CD4-positive, alpha-beta T cell treated with Interleukin-1 beta for 1 hour (primary cell): ENCODE data around the gene GALP.
"Not testable (repeated sequence)": the region's sequence is repeated elsewhere in the genome, so short reads cannot be mapped to it uniquely, and the experiment has no call there.

Experiments used
- DNase-seq, 2 donors: peaks; one replicate each; pipeline ENCODE4 v3.0.0-alpha.2; 2020 to 2022

The GALP gene

DNA sequence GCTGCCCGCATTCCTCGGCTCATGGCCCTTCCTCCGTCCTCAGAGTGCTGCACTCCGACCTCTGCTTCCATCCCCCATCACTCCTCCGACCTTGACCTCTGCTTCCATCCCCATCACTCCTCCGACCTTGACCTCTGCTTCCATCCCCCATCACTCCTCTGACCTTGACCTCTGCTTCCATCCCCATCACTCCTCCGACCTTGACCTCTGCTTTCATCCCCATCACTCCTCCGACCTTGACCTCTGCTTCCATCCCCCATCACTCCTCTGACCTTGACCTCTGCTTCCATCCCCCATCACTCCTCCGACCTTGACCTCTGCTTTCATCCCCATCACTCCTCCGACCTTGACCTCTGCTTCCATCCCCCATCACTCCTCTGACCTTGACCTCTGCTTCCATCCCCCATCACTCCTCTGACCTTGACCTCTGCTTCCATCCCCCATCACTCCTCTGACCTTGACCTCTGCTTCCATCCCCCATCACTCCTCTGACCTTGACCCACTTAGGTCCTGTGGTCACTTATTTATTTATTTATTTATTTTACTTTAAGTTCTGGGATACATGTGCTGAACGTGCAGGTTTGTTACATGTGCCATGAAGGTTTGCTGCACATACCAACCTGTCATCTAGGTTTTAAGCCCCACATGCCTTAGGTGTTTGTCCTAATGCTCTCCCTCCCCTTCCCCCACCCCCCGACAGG lies 26.7 kb upstream of the GALP start:
- not testable (repeated sequence) for DNase-seq

DNA sequence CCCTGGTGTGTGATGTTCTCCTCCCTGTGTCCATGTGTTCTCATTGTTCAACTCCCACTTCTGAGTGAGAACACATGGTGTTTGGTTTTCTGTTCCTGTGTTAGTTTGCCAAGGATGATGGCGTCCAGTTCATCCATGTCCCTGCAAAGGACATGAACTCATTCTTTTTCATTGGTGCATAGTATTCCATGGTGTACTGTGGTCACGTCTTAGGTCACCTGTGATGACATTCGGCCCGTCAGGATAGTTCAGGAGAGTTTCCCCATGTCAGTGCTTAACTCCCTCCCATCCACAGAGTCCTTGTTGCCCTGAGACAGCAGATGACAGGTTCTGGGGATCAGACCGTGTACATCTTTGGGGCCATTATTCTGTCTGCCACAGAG lies 26.2 kb upstream of the GALP start:
- DNase-seq, result no peak

DNA sequence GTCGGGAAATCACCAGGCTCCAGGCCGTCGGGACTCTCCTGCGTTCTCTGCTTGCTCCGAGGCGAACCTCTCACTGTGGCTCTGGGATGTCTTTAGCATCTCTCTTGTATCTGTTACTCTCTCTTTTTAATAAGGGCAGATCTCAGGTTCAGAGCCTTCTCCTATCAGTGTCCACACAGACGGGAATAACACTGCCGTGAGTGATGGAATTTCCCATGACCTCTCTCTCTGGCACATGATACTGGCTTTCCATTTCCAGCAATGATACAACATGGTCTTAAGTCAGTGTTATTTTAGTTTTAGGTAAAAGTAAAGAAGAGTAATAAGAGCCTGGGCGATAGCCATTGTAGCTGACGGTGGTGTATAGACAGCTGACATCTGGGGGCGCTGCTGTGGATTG lies 25.4 kb upstream of the GALP start:
- no peak for DNase-seq

DNA sequence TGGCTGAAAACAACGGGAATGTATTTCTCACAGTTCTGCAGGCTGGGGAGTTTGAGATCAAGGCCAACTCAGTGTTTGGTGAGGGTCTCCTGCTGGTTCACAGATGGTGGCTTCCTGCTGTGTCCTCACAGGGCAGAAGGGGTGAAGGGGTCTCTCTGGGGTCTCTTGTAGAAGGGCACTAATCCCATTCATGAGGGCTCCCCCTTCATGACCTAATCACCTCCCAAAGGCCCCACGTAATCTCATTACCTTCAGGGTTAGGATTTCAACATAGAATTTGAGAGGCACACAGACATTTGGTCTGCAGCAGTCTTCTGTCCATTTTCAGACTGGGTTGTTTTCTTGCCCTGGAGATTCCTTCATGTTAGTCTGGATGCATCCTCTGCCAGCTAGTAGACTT lies 23.2 kb upstream of the GALP start:
- DNase-seq, result no peak

DNA sequence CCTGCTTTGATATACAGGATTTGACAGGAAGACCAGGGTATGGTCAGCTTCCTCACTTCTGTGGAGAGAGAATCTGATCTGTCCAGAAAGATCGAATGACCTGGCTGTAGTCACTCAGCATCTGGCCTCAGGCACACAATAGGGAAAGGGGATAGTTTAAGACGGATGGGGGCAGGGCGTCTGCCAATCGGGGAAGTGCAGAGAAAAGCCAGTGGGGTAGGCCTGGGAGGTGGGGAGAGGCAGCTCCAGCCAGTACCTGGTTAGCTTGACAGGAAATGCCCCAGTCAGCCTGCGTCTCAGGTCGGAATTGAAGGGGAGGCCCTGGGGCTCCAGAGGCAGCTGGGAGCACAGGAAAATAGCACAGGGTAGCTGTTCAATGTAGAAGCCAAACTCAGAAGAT lies 22.3 kb upstream of the GALP start:
- DNase-seq, result no peak

DNA sequence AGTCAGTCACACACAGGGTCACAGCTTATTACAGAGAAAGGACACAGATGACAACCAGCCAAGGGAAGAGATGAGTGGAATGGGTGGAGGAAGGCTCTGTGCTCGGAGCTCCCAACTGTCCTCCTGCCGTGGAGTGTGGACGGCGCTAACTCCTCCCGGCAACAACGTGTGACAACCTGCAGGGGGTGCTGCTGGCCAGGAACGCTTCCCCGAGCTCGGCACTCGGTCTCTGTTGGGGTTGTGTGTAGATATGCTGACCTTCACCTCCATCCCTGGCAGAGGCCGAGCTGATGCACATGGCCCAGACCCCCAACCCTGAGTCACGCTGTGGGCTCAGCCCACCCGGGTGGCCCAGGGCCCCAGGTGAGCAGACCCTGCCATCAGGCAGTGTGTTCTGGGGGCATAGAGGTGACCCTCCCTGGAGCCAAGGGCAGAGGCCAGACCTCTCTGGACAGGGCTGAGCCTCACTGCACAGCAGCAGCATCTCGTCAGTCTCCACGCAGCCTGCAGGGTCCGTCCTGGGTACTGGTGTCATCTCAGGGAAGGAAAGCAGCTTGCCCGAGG lies 20.6 kb upstream of the GALP start:
- no peak for DNase-seq

DNA sequence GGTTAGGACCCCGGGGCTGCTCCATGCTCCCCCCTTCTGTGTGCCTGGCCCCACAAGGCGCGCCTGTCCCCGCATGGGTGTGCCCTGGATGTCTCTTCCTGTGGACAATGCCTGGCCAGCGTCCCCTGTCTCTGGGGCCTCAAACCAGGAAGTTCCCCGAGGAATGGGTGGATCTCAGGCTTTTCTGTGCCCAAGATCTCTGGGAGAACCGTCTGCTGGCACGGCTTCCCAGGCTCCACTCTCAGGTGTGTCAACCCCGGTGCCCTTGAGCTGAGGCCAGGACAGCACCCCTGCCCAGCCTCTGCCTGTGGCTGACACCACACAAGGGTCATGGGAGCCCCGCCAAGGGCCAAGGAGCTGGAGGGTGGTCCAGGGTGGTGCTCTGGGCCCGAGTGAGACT lies 19.0 kb upstream of the GALP start:
- DNase-seq, result no peak

DNA sequence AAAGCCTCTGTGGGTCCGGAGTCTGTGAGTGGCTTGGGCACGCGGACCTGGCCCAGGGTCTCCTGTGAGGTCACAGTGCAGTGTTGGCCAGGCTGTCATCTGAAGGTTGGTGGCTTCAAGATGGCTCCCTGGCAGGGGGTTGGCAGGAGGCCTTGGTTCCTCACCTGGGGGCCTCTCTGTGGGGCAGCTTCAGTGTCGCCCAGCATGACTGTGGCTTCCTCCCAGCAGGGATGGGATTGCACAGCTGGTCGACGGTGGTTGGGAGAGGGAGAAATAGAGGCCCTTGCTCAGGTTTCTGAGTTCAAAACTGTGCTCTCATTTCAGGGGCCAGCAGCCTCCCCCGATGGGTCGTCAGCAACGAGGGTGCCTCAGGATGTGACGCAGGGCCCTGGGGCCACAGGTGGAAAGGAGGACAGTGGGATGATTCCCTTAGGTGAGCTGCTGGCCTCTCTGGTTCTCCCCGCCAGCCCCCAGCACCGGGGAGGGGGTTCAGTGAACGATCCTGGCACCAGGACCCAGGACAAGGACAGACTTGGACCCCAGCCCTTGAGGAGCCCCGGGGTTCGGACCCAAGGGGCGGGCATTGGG lies 17.5 kb upstream of the GALP start:
- no peak for DNase-seq

DNA sequence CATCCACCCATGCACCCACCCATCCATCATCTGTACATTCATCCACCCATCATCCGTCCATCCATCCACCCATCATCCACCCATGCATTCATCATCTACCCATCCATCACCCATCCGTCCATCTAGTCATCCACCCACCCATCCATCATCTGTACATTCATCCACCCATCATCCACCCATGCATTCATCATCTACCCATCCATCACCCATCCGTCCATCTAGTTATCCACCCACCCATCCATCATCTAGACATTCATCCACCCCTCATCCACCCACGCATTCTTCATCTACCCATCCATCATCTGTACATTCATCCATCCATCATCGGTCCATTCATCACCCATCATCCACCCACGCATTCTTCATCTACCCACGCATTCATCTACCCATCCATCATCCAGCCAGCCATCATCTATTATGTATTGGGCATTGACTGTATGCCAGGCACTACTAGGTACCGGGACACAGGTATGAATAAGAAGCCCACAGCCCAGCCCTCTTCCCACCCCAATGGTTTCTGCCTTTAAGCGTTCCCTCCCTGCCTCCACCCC lies 16.7 kb upstream of the GALP start:
- DNase-seq, result no peak

DNA sequence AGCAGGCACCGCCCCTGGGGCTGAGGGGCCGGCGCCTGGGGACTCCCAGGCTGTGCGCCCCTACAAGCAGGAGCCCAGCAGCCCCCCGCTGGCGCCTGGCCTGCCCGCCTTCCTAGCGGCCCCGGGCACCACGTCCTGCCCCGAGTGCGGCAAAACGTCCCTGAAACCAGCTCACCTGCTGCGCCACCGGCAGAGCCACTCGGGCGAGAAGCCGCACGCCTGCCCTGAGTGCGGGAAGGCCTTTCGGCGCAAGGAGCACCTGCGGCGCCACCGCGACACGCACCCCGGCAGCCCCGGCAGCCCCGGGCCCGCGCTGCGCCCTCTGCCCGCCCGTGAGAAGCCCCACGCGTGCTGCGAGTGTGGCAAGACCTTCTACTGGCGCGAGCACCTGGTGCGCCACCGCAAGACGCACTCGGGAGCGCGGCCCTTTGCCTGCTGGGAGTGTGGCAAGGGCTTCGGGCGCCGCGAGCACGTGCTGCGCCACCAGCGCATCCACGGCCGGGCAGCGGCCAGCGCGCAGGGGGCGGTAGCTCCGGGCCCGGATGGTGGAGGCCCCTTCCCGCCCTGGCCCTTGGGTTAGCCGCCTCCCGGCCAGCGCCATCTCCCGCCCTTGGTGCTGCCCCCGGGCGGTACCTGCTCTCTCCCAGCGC lies 16.1 kb upstream of the GALP start:
- no peak for DNase-seq

DNA sequence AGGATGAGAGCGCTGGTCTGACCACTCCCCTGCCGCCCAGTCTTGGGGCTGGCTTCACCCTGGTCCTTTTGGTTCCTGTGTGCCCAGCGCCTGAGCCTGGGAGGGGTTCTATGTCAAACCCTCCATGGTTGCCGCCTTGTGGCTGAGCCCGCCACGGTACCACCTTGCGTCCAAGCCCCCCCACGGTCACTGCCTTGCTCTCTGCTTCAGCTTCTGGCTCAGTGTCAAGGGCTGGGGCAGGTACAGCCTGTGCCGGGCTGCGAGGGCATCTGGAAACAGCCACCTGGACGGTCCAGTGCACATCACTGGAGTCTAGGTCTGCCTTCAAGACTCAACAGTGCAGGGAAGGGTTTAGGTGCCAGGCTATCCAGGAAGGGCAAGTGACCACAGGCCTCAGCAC lies 14.3 kb upstream of the GALP start:
- DNase-seq, result no peak

DNA sequence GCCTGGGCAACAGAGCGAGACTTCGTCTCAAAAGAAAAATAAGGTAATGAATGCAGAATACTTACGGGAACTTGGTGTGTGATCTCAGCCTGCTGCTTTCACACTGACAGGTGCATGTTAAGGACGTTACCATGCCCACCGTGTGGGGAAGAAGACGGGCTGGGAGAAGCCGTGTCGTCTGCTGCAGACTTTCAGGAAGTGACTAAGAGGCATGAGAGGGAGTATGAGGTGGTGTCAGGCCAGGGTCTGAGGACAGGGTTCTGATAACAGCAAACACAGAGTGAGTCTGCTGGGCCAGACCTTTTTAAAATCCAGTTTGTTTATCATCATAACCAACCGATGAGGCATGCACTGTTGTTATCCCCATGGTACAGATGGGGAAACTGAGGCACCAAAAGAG lies 13.6 kb upstream of the GALP start:
- DNase-seq, result no peak

DNA sequence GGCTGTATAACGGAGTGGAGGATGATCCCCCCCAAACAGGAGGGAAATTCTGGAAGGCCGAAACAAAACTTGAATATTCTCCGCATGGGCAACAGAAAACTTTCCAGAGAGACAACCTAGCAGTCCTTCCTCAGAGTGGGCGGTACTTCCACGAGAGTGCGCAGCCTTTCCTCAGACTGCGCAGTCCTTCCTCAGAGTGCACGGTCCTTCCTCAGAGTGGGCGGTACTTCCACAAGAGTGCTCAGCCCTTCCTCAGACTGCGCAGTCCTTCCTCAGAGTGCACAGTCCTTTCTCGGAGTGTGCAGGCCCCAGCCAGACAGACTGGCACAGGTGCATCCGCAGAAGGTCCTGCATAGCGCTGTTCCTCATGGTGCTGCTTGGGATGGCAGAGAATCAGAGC lies 12.7 kb upstream of the GALP start:
- no peak for DNase-seq

DNA sequence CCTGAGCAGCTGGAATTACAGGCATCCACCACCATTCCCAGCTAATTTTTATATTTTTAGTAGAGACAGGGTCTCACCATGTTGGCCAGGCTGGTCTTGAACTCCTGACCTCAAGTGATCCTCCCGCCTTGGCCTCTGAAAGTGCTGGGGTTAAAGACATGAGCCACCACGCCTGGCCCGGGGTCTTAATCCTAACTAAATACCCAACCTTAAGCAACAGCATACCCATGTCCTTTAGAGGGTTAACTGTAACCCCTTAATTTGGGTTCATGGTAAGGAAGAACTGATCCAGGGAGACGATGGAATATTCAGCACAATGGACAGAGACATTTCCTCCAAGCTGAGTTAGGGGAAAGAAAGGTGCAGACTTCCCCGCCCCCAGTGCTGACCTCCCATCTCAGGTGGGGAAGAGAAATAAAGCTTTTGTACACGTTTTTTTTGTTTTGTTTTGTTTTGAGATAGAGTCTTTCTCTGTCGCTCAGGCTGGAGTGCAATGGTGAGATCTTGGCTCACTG lies 8.7 kb upstream of the GALP start:
- DNase-seq, result no peak

DNA sequence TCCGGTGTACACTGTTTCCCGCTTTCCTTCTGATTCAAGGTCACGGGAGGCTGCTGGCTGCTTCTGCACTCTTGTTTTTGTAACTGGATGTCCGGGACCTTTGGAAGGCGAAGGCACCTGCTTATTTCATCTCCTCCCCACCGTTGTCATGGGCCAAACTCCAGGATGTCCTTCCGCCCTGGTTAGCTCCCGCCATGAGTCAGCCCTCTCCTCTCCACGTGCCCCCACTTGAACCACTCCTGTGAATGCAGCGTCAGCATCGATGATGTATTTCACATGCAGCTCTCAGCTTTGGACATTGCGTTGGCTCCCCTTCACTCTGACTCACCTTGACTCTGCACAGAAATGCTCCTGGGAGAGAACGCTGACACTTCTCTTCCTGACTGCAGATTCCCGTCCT lies 5.5 kb upstream of the GALP start:
- DNase-seq, result no peak

DNA sequence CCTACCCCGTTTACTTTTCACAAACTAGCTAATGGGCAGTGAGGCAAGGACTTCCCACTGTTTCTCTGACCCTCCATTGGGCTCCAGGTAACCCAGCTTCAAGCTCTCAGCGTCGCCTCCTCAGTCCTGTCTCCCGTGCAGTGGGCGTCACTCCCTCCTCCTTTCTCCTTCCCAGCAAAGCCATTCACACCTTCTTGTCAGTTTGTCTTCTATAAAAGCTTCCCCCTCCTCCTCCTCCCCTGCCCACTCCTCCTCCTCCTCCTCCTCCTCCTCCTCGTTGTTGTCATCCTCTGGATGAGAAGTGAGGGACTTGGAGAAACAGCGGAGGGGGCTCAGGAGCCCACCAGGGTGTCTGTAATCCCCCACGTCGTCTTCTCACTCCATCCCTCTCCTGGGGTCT lies 1.7 kb upstream of the GALP start:
- no peak for DNase-seq

DNA sequence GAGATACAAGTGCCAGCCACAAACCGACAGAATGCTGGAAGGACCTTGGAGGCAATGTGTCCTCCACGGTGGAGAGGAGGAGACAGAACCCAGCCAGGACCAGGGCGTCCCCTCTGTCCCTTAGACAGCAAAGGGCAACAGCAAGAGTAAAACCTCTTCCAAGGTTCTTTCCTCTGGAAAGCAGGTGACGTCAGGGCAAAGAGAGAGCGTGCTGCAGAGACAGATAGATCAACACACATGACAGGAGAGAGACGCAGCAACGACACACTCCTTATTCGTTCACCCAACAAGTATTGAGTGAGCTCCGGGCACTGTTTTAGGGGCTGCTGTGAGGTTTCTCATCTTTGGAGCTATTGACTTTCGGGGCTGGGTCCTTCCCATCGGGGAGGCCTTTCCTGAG lies 1.3 kb upstream of the GALP start:
- no peak for DNase-seq

DNA sequence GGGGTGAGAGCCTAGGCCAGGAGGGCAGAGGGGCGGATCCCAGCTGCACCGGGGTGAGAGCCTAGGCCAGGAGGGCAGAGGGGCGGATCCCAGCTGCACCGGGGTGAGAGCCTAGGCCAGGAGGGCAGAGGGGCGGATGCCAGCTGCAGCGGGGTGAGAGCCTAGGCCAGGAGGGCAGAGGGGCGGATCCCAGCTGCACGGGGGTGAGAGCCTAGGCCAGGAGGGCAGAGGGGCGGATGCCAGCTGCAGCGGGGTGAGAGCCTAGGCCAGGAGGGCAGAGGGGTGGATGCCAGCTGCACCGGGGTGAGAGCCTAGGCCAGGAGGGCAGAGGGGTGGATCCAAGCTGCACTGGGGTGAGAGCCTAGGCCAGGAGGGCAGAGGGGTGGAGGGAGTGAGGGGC lies 502 bp downstream of the GALP start:
- not testable (repeated sequence) for DNase-seq

DNA sequence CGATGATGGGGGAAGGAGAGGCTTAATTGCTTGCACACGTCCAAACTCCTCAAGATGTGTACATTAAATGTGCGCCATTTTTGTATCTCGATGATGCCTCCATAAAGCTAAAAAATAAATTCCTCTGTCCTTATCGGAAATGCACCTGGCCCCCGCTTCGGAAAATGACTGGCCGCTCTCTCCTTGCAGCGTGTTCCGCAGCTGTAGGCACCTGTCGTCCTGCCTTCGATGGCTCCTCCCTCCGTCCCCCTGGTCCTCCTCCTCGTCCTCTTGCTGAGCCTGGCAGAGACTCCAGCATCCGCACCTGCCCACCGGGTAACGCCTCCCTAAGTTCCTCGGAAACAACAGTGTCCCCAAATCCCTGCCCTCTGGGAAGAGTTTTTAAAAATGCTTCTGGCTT lies 1.1 kb downstream of the GALP start:
- no peak for DNase-seq

DNA sequence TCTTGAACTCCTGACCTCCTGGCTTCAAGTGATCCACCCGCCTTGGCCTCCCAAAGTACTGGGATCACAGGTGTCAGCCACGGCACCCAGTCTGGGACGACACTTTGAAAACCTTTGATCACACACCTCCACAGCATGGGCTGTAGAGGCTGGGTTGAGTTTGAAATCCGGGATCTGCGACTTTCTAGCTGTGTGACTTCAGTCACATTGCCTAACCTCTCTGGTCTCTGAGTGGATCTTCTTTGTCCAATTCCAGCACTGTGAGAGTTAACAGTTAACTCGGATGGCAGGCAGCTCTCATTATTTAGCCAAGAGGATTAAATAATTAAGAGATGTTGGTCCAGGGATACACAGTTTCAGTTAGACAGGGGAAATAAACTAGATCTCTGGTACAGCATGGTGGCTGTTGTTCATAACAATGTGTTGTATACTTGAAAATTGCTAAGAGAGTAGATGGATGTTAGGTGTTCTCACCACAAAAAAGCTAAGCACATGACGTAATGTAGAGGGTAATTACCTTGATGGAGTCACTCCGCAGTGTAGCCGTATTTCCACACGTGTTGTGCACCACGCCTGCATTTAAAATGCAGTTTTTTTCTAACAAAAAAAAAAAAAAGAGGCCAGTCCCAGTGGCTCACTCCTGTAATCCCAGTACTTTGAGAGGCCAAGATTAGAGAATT lies 1.9 kb downstream of the GALP start:
- no peak for DNase-seq

DNA sequence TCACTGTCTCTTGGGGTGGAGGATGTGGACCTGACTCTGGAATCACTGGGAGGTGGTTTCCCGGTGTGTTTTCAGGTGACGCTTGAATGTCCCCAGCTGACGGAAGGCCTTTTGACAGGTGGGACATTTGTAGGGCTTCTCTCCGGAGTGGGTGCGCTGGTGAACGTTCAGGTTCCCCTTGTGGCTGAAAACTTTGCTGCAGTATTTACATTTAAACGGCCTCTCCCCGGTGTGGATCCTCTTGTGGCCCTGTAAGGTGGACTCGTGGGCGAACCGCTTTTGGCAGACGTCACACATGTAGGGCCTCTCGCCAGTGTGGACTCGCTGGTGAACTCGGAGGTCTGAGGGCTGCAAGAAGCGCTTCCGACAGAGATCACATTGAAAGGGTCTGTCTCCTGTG lies 14.0 kb downstream of the GALP start:
- no peak for DNase-seq

DNA sequence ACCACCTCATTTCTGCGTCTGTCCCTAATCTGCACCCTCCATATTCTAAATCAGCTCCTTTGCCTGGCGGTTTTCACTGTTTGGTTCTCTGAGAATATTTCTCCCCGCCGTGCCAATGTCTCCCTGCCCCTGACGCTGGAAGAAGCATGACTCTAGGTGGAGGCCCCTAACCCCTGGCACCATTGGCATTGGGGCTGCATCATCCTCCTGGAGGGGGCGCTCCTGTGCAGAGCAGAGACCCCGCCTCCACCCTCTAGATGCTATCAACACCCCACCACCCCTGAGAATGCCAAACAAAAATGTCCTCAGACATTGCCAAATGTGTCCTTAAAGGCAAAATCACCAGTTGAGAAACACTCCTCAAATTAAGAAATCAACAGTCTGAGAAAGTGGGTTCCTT lies 15.3 kb downstream of the GALP start:
- DNase-seq, result no peak

DNA sequence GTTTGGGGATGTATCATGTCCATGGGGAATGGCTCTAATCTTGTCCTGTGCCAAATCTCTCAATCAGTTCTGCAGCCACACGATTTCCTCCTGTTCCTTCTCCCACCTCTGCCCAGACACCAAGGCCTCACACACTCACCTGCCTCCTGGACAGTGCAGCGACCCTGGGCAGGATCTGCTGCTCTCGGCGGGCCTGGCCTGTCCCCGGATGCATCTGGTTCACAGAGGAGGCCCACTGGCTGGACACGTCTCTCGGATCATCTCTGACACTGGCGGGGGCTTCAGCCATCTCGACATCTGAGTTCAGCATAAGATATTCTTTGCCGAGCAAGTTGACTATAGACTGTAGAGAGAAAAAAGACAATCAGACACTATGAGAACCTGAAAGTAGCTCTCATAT lies 15.9 kb downstream of the GALP start:
- no peak for DNase-seq
